H9 (cell line): ENCODE results near the gene MTOR. TPM values are rescaled to one million over a fixed set of nuclear protein-coding genes. Genes with fewer than 3 reads are reported as not detected.

Experiments
- DNase-seq: peaks from one replicate; pipeline ENCODE4 v3.0.0-alpha.2; 2017
- H2AFZ ChIP-seq: one replicate; pipeline ENCODE4 v1.6.1; 2013; ENCODE audit warnings: mild to moderate bottlenecking, low read length, control low read depth, moderate library complexity
- H2AK5ac ChIP-seq: 2 replicates; pipeline ENCODE4 v1.6.1; 2013; ENCODE audit warnings: low read length, control low read depth, mixed read lengths; ENCODE audit not compliant: insufficient read length
- H2BK120ac ChIP-seq: one replicate; pipeline ENCODE4 v1.6.1; 2013; ENCODE audit warnings: low read depth, mild to moderate bottlenecking, low read length, control low read depth, inconsistent platforms; ENCODE audit not compliant: poor library complexity, severe bottlenecking
- H2BK12ac ChIP-seq: 2 replicates; pipeline ENCODE4 v1.6.1; 2013; ENCODE audit warnings: low read length, control low read depth, mixed read lengths, low read depth; ENCODE audit not compliant: insufficient read length
- H2BK15ac ChIP-seq: 2 replicates; pipeline ENCODE4 v1.6.1; 2013; ENCODE audit warnings: low read depth, low read length, control low read depth
- H2BK20ac ChIP-seq: one replicate; pipeline ENCODE4 v1.6.1; 2013; ENCODE audit warnings: low read depth, mild to moderate bottlenecking, low read length, control low read depth, inconsistent platforms; ENCODE audit not compliant: poor library complexity, severe bottlenecking
- H2BK5ac ChIP-seq: 2 replicates; pipeline ENCODE4 v1.6.1; 2013; ENCODE audit warnings: low read length, control low read depth, mixed read lengths; ENCODE audit not compliant: insufficient read length
- H3K14ac ChIP-seq: 2 replicates; pipeline ENCODE4 v1.6.1; 2013; ENCODE audit warnings: low read length, control low read depth; ENCODE audit not compliant: insufficient read depth
- H3K18ac ChIP-seq: 2 replicates; pipeline ENCODE4 v1.6.1; 2013; ENCODE audit warnings: low read depth, mild to moderate bottlenecking, mixed read lengths, low read length, control low read depth; ENCODE audit not compliant: insufficient read length
- H3K23ac ChIP-seq: 2 replicates; pipeline ENCODE4 v1.6.1; 2013; ENCODE audit warnings: low read length, control low read depth, mixed read lengths, low read depth; ENCODE audit not compliant: insufficient read length
- H3K23me2 ChIP-seq: 2 replicates; pipeline ENCODE4 v1.6.1; 2013; ENCODE audit warnings: low read depth, mild to moderate bottlenecking, mixed read lengths, low read length, control low read depth; ENCODE audit not compliant: insufficient read length, poor library complexity, severe bottlenecking
- H3K27ac ChIP-seq: 2 replicates; pipeline ENCODE4 v1.5.1; 2013; ENCODE audit warnings: low read length, control low read depth, mixed read lengths, low read depth; ENCODE audit not compliant: insufficient read length
- H3K27me3 ChIP-seq: 2 replicates; pipeline ENCODE4 v1.6.1; 2013; ENCODE audit warnings: low read length, control low read depth, inconsistent platforms; ENCODE audit not compliant: insufficient read depth
- H3K4ac ChIP-seq: 2 replicates; pipeline ENCODE4 v1.6.1; 2013; ENCODE audit warnings: low read depth, mild to moderate bottlenecking, control low read depth, inconsistent platforms, low read length, moderate library complexity
- H3K4me1 ChIP-seq: 2 replicates; pipeline ENCODE4 v1.6.1; 2013; ENCODE audit warnings: low read length, control low read depth, inconsistent platforms; ENCODE audit not compliant: insufficient read depth
- H3K4me2 ChIP-seq: 2 replicates; pipeline ENCODE4 v1.6.1; 2013; ENCODE audit warnings: low read length, control low read depth, mixed read lengths; ENCODE audit not compliant: insufficient read length, insufficient read depth
- H3K56ac ChIP-seq: 2 replicates; pipeline ENCODE4 v1.6.1; 2013; ENCODE audit warnings: low read depth, mild to moderate bottlenecking, mixed read lengths, low read length, control low read depth; ENCODE audit not compliant: insufficient read length
- H3K79me1 ChIP-seq: 2 replicates; pipeline ENCODE4 v1.6.1; 2013; ENCODE audit warnings: low read depth, mild to moderate bottlenecking, moderate library complexity, low read length, control low read depth, inconsistent platforms; ENCODE audit not compliant: insufficient read depth, poor library complexity, severe bottlenecking
- H3K79me2 ChIP-seq: 2 replicates; pipeline ENCODE4 v1.6.1; 2013; ENCODE audit warnings: low read length, control low read depth, inconsistent platforms; ENCODE audit not compliant: insufficient read depth
- H3K9ac ChIP-seq: 2 replicates; pipeline ENCODE4 v1.6.1; 2013; ENCODE audit warnings: low read length, control low read depth, mixed read lengths; ENCODE audit not compliant: insufficient read length; ENCODE audit errors: extremely low read depth
- H3K9me3 ChIP-seq: one replicate; pipeline ENCODE4 v1.6.1; 2013; ENCODE audit warnings: low read depth, low read length, inconsistent platforms; ENCODE audit not compliant: control insufficient read depth
- H3T11ph ChIP-seq: one replicate; pipeline ENCODE4 v1.6.1; 2013; ENCODE audit warnings: mild to moderate bottlenecking, low read length, control low read depth, inconsistent platforms
- H4K20me1 ChIP-seq: one replicate; pipeline ENCODE4 v1.6.1; 2013; ENCODE audit not compliant: control insufficient read depth, insufficient read length, insufficient read depth
- H4K5ac ChIP-seq: 2 replicates; pipeline ENCODE4 v1.6.1; 2013; ENCODE audit warnings: low read depth, mild to moderate bottlenecking, mixed read lengths, low read length, control low read depth; ENCODE audit not compliant: insufficient read length
- H4K8ac ChIP-seq: replicated peaks from 2 replicates; pipeline ENCODE4 v1.6.1; 2013; ENCODE audit warnings: low read length, control low read depth, mixed read lengths, low read depth; ENCODE audit not compliant: insufficient read length
- H4K91ac ChIP-seq: 2 replicates; pipeline ENCODE4 v1.6.1; 2013; ENCODE audit warnings: low read depth, mild to moderate bottlenecking, moderate library complexity, mixed read lengths, low read length, control low read depth; ENCODE audit not compliant: insufficient read length
- H3K27ac Mint-ChIP-seq, 3 experiments: 2 replicates in 2 of 3; 3 replicates in 1 of 3; pipeline ENCODE4 v1.8.0; 2020 to 2021; ENCODE audit warnings: mixed read lengths in 3 of 3, mild to moderate bottlenecking in 1 of 3, moderate library complexity in 1 of 3
- H3K27me3 Mint-ChIP-seq: 2 replicates; pipeline ENCODE4 v1.8.0; 2021; ENCODE audit warnings: low read depth, mild to moderate bottlenecking, moderate library complexity, mixed read lengths
- H3K36me3 Mint-ChIP-seq, 3 experiments: 2 replicates in 2 of 3; 3 replicates in 1 of 3; pipeline ENCODE4 v1.8.0; 2020 to 2021; ENCODE audit warnings: low read depth in 3 of 3, mixed read lengths in 3 of 3; ENCODE audit not compliant: insufficient read depth in 1 of 3
- H3K4me1 Mint-ChIP-seq, 2 experiments: 2 replicates each; pipeline ENCODE4 v1.8.0; 2020; ENCODE audit warnings: mixed read lengths in 2 of 2
- H3K4me3 Mint-ChIP-seq, 2 experiments: 2 replicates in 1 of 2; 3 replicates in 1 of 2; pipeline ENCODE4 v1.8.0; 2020 to 2021; ENCODE audit warnings: mild to moderate bottlenecking in 2 of 2, mixed read lengths in 2 of 2, moderate library complexity in 1 of 2
- H3K9me3 Mint-ChIP-seq, 2 experiments: 2 replicates in 1 of 2; 3 replicates in 1 of 2; pipeline ENCODE4 v1.8.0; 2020; ENCODE audit warnings: mild to moderate bottlenecking in 2 of 2, mixed read lengths in 2 of 2, moderate library complexity in 1 of 2
- CTCF ChIP-seq: fragments of 200-600 bp; sonication (generic); conservative IDR thresholded peaks from 3 replicates; pipeline ENCODE4 v1.8.0; 2021; ENCODE audit warnings: antibody characterized with exemption, mild to moderate bottlenecking
- WGBS: extraction: QIAGEN DNeasy Blood & Tissue Kit; methylation state at CpG from one replicate; pipeline ENCODE4 v1.1.7; 2013; ENCODE audit warnings: missing lambda C conversion rate, low lambda C conversion rate, mixed read lengths; ENCODE audit not compliant: insufficient read length; ENCODE audit errors: extremely low coverage; 5-methylcytosine and 5-hydroxymethylcytosine counted together
- total RNA-seq: library from RNA; stranded (reverse); gene quantifications from 2 replicates; pipeline ENCODE4 v1.2.1, GENCODE V29; 2021

The MTOR gene
- total RNA-seq, 1 experiment from 2014 or later = 67.5 TPM

- H2BK15ac ChIP-seq = no peak overlapping the region
- no peak overlapping the region for H2AK5ac ChIP-seq
- no peak overlapping the region for H3K56ac ChIP-seq
- TF ChIP-seq CTCF = no peak
- no peaks in the 10 kb centered on the region for H3K9me3 Mint-ChIP-seq
- H2BK20ac ChIP-seq = no peak overlapping the region
- H3K79me2 ChIP-seq = no peaks in the 10 kb centered on the region
- H2AFZ ChIP-seq = no peak overlapping the region
- no peak overlapping the region for H4K91ac ChIP-seq
- no peak overlapping the region for H3K14ac ChIP-seq
- H4K8ac ChIP-seq = no peak overlapping the region
- H3K4me1 Mint-ChIP-seq = peaks cover 8 to 9% of the 10 kb centered on the region in 2 experiments
- peaks cover 25 to 74% (median 50%) of the 10 kb centered on the region in 3 experiments; a peak in 6 of 7 replicates for H3K36me3 Mint-ChIP-seq
- H3K4me2 ChIP-seq = no peak overlapping the region
- H2BK120ac ChIP-seq = no peak overlapping the region
- no peak overlapping the region for H3K27ac ChIP-seq
- H3T11ph ChIP-seq = no peak overlapping the region
- no peak overlapping the region for H3K18ac ChIP-seq
- H4K5ac ChIP-seq = no peak overlapping the region
- no peak overlapping the region for H3K9ac ChIP-seq
- no peaks in the 10 kb centered on the region; the same call in 1 of the 2 replicates for H3K27me3 ChIP-seq
- no peaks in the 10 kb centered on the region for H3K23me2 ChIP-seq
- no peaks in the 10 kb centered on the region for H3K27me3 Mint-ChIP-seq
- no peak overlapping the region for H2BK5ac ChIP-seq
- H3K4me1 ChIP-seq = 0 out of 2 replicates have a peak, but pooled peaks cover 3% of the 10 kb centered on the region
- H2BK12ac ChIP-seq = no peak overlapping the region
- DNase-seq = no peak
- H3K4me3 Mint-ChIP-seq = no peak overlapping the region
- H3K9me3 ChIP-seq = no peaks in the 10 kb centered on the region
- no peak overlapping the region for H3K4ac ChIP-seq
- no peaks in the 10 kb centered on the region for H4K20me1 ChIP-seq
- H3K23ac ChIP-seq = no peak overlapping the region
- H3K27ac Mint-ChIP-seq = no peak overlapping the region
- no peaks in the 10 kb centered on the region for H3K79me1 ChIP-seq
- no CpG with 5 or more reads among the region's 4 CpGs for WGBS
Observed at GRCh38 chr1:11142618-11143391, 119.5 kb downstream of the MTOR start.
